ENCODE results near the gene CDC42BPA. TPM values are rescaled to one million over a fixed set of nuclear protein-coding genes. Genes with fewer than 3 reads are reported as not detected.

The CDC42BPA gene
- total RNA-seq, 1 experiment from 2014 or later: 102 TPM

- POLR2A ChIA-PET: no interaction called here
- BruUV-seq (replicated peaks): no TSS peak
- TF ChIP-seq CTCF (IDR thresholded peaks at IDR 0.05; ENCODE audit: unreplicated experiment): no peak
- Mint-ChIP-seq H3K4me3 (ENCODE audit: unreplicated experiment) (no peak overlapping the region), H3K27me3 (ENCODE audit: insufficient read depth, unreplicated experiment) (no peaks in the 10 kb centered on the region), H3K4me1 (ENCODE audit: insufficient read depth, unreplicated experiment) (no peaks in the 10 kb centered on the region), H3K9me3 (ENCODE audit: unreplicated experiment) (no peaks in the 10 kb centered on the region), H3K36me3 (ENCODE audit: insufficient read depth, unreplicated experiment) (peaks cover 79% of the 10 kb centered on the region), H3K27ac (ENCODE audit: low read depth, unreplicated experiment) (no peak overlapping the region)
- CTCF ChIA-PET: no interaction called here
- no peak for DNase-seq (ENCODE audit: unreplicated experiment)
- intact Hi-C loops (cut with micrococcal nuclease): no loop called here
Measured at GRCh38 chr1:226982451-226983177, 335.7 kb downstream of the CDC42BPA start.

GRCh38 chr1:226981838-226982237 lies 336.5 kb downstream of the CDC42BPA start:
- ChIA-PET CTCF (no interaction called here), POLR2A (no interaction called here)
- intact Hi-C loops (cut with micrococcal nuclease): no loop called here
- no TSS peak for BruUV-seq (replicated peaks)
- H3K4me1 Mint-ChIP-seq (ENCODE audit: insufficient read depth, unreplicated experiment): no peaks in the 10 kb centered on the region
- no peak overlapping the region for H3K4me3 Mint-ChIP-seq (ENCODE audit: unreplicated experiment)
- H3K9me3 Mint-ChIP-seq (ENCODE audit: unreplicated experiment): no peaks in the 10 kb centered on the region
- peaks cover 79% of the 10 kb centered on the region for H3K36me3 Mint-ChIP-seq (ENCODE audit: insufficient read depth, unreplicated experiment)
- no peak for TF ChIP-seq CTCF (IDR thresholded peaks at IDR 0.05; ENCODE audit: unreplicated experiment)
- no peak for DNase-seq (ENCODE audit: unreplicated experiment)
- no peaks in the 10 kb centered on the region for H3K27me3 Mint-ChIP-seq (ENCODE audit: insufficient read depth, unreplicated experiment)
- H3K27ac Mint-ChIP-seq (ENCODE audit: low read depth, unreplicated experiment): no peak overlapping the region

GRCh38 chr1:226981386-226981817 lies 336.9 kb downstream of the CDC42BPA start:
- peaks cover 79% of the 10 kb centered on the region for H3K36me3 Mint-ChIP-seq (ENCODE audit: insufficient read depth, unreplicated experiment)
- H3K27ac Mint-ChIP-seq (ENCODE audit: low read depth, unreplicated experiment): no peak overlapping the region
- ChIA-PET CTCF (no interaction called here), POLR2A (interaction anchor here (0.7 kb wide), 1 partner anchor 140 kb away, joined by 3 read pairs; no protein-coding TSS in a partner anchor)
- H3K27me3 Mint-ChIP-seq (ENCODE audit: insufficient read depth, unreplicated experiment): no peaks in the 10 kb centered on the region
- H3K4me3 Mint-ChIP-seq (ENCODE audit: unreplicated experiment): no peak overlapping the region
- no peak for DNase-seq (ENCODE audit: unreplicated experiment)
- no TSS peak for BruUV-seq (replicated peaks)
- no peaks in the 10 kb centered on the region for H3K9me3 Mint-ChIP-seq (ENCODE audit: unreplicated experiment)
- no peaks in the 10 kb centered on the region for H3K4me1 Mint-ChIP-seq (ENCODE audit: insufficient read depth, unreplicated experiment)
- intact Hi-C loops (cut with micrococcal nuclease): no loop called here
- TF ChIP-seq CTCF (IDR thresholded peaks at IDR 0.05; ENCODE audit: unreplicated experiment): no peak

GRCh38 chr1:226980565-226981385 lies 337.5 kb downstream of the CDC42BPA start:
- intact Hi-C loops (cut with micrococcal nuclease): no loop called here

More at GRCh38 chr1:226980565-226981385, 337.5 kb downstream of the CDC42BPA start:
- no peaks in the 10 kb centered on the region for H3K27me3 Mint-ChIP-seq (ENCODE audit: insufficient read depth, unreplicated experiment)
- H3K9me3 Mint-ChIP-seq (ENCODE audit: unreplicated experiment): no peaks in the 10 kb centered on the region
- no peak overlapping the region for H3K4me3 Mint-ChIP-seq (ENCODE audit: unreplicated experiment)
- no peak overlapping the region for H3K27ac Mint-ChIP-seq (ENCODE audit: low read depth, unreplicated experiment)
- peaks cover 74% of the 10 kb centered on the region for H3K36me3 Mint-ChIP-seq (ENCODE audit: insufficient read depth, unreplicated experiment)
- BruUV-seq (replicated peaks): no TSS peak
- ChIA-PET CTCF (interaction anchor here (0.6 kb wide), 1 partner anchor 352 kb away, joined by 3 read pairs; no protein-coding TSS in a partner anchor), POLR2A (interaction anchor here (0.7 kb wide), 1 partner anchor 140 kb away, joined by 3 read pairs; no protein-coding TSS in a partner anchor)
- no peak for TF ChIP-seq CTCF (IDR thresholded peaks at IDR 0.05; ENCODE audit: unreplicated experiment)
- DNase-seq (ENCODE audit: unreplicated experiment): no peak
- no peaks in the 10 kb centered on the region for H3K4me1 Mint-ChIP-seq (ENCODE audit: insufficient read depth, unreplicated experiment)
